ENCODE data around the gene TP63.

DNA sequence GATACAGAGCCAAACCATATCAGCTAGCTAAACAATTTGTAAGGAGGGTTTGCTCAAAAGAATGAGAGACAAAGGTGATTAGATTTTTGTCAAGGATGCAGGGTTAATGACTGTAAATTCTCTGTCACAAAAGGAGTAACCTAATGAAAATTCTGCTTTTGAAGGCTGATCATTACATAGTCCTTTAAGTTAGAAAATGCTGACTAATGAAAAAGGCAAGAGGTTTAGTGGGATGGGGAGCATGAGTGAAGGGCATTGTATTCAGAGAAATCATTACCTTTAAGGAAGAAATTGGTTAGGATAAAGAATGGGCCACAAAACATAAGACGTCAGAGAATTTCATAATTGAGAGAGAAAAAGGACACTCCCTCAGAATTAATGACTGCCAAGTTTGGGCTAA is 97.7 kb downstream of the TP63 start:
- TF ChIP-seq, protein P1, sequence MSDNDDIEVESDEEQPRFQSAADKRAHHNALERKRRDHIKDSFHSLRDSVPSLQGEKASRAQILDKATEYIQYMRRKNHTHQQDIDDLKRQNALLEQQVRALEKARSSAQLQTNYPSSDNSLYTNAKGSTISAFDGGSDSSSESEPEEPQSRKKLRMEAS (IDR thresholded peaks at IDR 0.05), result no peak
- TF ChIP-seq CEBPB (IDR thresholded peaks at IDR 0.05) (no peak), NR3C1 (IDR thresholded peaks at IDR 0.05) (no peak), MYC (IDR thresholded peaks at IDR 0.05; ENCODE audit: borderline replicate concordance, low read length) (no peak), POLR2A (IDR thresholded peaks at IDR 0.05; ENCODE audit: low read length) (no peak), JUNB (IDR thresholded peaks at IDR 0.05) (no peak), NFE2L2 (conservative IDR thresholded peaks at IDR 0.05; ENCODE audit: low read length) (no peak)
- TF ChIP-seq, protein P2, sequence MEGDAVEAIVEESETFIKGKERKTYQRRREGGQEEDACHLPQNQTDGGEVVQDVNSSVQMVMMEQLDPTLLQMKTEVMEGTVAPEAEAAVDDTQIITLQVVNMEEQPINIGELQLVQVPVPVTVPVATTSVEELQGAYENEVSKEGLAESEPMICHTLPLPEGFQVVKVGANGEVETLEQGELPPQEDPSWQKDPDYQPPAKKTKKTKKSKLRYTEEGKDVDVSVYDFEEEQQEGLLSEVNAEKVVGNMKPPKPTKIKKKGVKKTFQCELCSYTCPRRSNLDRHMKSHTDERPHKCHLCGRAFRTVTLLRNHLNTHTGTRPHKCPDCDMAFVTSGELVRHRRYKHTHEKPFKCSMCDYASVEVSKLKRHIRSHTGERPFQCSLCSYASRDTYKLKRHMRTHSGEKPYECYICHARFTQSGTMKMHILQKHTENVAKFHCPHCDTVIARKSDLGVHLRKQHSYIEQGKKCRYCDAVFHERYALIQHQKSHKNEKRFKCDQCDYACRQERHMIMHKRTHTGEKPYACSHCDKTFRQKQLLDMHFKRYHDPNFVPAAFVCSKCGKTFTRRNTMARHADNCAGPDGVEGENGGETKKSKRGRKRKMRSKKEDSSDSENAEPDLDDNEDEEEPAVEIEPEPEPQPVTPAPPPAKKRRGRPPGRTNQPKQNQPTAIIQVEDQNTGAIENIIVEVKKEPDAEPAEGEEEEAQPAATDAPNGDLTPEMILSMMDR (IDR thresholded peaks at IDR 0.05), result no peak

Measured in A549 (cell line).